NCI-H128 (cell line): Measurements from ENCODE around the gene ZNF76.

ENCODE experiments used
- DNase-seq: peaks from one replicate; lab custom pipeline; 2025; ENCODE audit not compliant: unreplicated experiment; lab: John Stamatoyannopoulos, UW

ZNF76 gene

DNA sequence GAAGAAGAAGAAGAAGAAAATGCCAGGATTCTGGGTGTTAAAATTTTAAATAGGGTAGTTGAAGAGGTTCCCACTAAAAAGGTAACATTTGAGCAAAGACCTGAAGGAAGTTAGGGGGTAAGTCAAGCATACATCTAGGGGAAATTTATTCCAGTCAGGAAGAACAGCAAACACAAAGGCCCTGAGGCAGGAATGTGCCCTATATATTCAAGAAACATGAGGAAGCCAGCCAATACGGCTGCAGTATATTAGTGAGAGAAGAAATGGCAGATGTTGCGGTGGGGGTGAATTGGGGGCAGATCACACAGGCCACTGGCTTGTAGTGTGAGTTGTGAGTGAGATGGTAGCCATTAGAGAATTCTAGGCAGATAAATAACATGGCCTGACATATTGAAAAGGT is 6.0 kb downstream of the ZNF76 start:
- no peak for DNase-seq

DNA sequence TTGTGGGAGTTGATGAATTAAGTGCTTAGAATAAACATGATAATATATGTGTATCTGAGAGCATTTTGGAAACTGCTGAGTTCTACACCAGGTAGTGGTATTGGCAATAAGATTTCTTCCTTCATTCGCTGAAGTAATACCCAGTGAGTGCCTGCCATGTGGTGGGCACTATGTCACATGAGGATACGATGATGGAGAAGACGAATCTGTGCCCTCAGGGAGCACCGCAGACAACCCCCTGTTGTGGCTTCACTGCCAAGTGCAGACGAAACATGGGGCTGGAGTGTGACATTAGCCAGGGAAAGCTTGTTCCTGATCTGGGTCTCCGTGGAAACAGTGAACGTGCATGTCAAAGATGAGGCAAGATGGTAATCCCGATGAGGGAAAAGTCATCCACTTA is 7.9 kb downstream of the ZNF76 start:
- DNase-seq, result no peak

DNA sequence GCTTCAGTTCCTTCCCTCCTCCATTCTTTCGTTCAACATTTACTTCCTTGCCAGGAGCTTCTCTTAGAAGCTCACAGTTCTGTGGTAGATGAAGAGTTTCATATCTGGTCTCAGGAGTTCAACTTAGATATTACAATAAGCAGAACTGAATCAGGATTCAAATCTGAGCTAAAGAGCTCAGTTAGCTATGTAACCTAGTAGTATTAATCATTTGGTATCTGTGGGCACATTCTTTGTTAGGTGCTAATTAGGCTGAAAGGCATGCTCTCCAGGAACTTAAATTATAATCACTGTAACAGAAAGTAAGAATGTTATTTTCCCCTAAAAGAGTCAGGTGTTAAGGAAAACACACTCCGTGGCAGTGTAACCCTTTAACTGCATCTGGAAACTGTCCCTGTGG is 8.4 kb downstream of the ZNF76 start:
- no peak for DNase-seq

- no peak for DNase-seq
Measured at GRCh38 chr6:35272005-35272404, 12.5 kb downstream of the ZNF76 start.

GRCh38 chr6:35273822-35274559 is 14.5 kb downstream of the ZNF76 start:
- DNase-seq, result no peak

- DNase-seq, result no peak
Measured at GRCh38 chr6:35275744-35276260, 16.3 kb downstream of the ZNF76 start.

GRCh38 chr6:35278708-35279107 is 19.2 kb downstream of the ZNF76 start:
- DNase-seq, result no peak

- no peak for DNase-seq
Measured at GRCh38 chr6:35280903-35281302, 21.4 kb downstream of the ZNF76 start.

GRCh38 chr6:35282472-35282871 is 22.9 kb downstream of the ZNF76 start:
- no peak for DNase-seq

- DNase-seq, result no peak
Measured at GRCh38 chr6:35283361-35283760, 23.8 kb downstream of the ZNF76 start.

- no peak for DNase-seq
Measured at GRCh38 chr6:35287671-35288396, 28.3 kb downstream of the ZNF76 start.

DNA sequence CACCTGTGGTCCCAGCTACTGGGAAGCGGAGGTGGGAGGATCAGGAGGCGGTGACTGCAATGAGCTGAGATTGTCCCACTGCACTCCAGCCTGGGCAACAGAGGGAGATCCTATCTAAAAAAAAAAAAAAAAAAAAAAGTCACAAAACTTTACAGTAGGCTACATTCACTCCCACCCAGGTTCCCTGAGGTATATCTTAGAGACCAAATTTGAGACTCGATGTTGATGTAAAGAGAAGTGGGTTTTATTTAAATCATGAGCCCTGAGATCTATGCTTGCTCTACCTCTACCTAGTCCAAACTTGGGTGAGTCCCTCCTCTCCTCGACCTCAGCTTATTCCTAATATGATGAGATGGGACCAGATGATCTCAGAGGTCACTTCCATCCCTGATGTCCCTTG is 29.3 kb downstream of the ZNF76 start:
- DNase-seq, result no peak

DNA sequence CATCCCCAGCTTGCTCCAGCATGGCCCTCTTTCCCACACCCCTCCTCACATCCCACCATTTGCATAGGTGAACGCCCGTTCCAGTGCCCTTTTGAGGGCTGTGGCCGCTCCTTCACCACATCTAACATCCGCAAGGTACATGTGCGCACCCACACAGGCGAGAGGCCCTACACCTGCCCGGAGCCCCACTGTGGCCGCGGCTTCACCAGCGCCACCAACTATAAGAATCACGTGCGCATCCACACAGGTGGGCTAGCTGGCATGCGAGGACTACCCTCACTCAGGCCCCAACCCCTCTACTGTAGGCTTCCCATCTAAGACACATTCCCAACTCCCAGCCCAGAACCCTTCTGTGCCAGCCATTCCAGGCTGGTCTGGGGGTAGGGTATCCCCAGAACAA is 32.0 kb downstream of the ZNF76 start:
- no peak for DNase-seq

- no peak for DNase-seq
Measured at GRCh38 chr6:35292494-35292893, 33.0 kb downstream of the ZNF76 start.

DNA sequence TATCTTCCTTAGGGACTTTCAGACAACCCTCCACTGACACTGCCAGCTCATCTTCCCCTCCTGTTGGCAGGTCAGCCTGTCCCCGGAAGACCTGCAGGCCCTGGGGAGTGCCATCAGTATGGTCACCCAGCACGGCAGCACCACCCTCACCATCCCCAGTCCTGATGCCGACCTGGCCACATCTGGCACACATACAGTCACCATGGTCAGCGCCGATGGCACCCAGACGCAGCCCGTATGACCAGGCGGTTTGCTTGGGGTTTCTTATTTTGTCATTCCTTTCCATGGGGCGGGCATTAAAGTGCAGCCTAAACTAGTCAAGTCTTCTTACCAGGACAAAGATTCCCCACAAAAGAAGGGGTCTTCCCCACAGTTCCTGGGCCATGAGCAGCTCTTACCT is 34.1 kb downstream of the ZNF76 start:
- DNase-seq, result no peak

DNA sequence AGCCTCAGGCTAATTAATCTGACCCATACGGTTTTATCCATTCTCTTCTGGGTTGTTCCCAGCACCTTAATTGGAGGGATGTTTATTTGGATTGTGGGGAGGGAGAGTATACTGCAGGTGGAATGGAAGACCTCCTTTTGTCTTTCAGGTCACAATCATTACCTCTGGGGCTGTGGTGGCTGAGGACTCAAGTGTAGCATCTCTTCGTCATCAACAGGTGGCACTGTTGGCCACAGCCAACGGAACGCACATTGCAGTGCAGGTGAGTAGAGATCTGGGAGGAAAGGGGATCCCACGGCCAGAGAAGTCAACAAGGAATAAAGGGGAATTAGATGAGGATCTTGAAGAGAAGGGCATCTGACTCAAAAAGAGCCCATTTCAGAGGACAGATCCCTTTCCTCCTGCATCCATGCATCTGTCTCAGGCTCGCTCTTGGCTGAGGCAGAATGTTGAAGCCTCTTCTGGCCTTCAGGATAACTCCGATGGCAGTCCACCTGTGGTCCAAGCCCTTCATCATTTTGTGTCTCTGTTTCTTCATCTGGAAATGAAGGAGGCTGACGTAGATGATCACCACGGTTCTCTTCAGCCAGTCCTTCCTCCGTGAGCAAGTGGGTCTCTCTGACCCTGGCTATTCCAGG is 34.9 kb downstream of the ZNF76 start:
- no peak for DNase-seq

- DNase-seq, result no peak
Measured at GRCh38 chr6:35295036-35295435, 35.5 kb downstream of the ZNF76 start.

DNA sequence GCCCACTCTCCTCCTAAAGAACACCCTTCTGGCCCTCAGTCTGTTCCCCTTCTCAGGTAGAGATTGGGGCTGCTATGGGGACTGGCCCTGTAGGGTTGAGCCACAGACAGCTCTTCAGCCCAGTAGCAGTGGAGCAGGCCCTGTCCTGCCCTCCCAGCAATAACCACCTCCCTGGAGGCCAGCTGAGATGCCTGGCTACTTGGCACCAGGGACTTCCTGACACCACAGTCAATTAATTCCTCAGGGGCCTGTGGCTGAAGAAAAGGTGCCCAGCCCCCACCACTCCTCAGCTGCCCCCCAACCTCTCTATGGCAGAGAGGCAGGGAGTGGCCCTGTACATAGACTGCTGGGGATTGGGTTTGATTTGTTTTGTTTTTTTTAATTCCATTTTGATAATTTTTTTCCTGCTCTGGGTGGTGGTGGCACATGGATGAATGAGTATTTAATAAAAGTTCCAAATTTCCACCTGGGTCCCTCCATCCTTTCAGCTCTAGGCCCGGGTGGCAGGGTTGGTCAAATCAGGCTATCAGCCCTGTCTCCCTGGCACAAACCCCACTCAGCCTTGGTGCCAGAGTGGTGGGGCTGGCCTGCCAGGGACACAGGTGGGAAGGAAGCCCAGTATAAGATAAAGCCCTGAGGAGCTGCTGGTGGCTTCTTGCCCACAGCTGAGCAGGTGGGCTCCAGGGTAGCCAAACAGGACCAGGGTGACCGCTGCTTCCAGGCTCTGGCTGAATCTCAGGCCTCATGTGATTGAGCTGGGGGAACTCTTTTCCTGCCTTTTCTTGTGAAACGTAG is 36.2 kb downstream of the ZNF76 start:
- DNase-seq, result no peak

DNA sequence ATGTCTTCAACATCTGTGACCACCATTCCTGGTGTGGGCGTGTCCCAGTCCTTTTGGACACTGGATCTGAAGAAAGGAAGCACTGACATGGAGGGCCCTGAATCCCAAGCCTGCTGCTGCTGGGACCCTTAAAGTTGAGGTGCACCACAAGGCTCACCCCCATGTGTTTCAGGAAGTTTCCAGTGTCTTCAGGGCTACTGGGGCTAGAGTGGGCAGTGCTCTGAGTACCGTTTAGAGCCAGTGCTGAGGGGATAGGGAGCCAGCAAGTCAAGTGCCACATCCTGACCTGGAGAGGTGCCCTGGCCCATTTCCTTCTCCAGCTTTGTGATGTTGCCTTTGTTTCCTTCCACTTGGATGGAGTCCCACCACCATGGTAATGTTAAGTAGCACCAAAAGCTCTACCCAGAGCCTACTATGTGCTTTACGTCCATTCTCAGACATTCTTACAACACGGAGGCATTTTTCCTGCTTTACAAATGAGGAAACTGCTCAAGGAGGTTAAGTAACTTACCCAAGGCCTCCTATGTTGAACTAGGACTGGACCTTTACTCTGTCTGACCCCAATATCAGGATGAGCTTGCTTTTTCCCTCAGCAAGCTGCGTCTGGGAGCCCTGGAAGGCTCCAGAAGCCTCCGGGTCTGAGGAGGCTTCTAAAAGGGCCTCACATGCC is 37.5 kb downstream of the ZNF76 start:
- DNase-seq, result no peak

DNA sequence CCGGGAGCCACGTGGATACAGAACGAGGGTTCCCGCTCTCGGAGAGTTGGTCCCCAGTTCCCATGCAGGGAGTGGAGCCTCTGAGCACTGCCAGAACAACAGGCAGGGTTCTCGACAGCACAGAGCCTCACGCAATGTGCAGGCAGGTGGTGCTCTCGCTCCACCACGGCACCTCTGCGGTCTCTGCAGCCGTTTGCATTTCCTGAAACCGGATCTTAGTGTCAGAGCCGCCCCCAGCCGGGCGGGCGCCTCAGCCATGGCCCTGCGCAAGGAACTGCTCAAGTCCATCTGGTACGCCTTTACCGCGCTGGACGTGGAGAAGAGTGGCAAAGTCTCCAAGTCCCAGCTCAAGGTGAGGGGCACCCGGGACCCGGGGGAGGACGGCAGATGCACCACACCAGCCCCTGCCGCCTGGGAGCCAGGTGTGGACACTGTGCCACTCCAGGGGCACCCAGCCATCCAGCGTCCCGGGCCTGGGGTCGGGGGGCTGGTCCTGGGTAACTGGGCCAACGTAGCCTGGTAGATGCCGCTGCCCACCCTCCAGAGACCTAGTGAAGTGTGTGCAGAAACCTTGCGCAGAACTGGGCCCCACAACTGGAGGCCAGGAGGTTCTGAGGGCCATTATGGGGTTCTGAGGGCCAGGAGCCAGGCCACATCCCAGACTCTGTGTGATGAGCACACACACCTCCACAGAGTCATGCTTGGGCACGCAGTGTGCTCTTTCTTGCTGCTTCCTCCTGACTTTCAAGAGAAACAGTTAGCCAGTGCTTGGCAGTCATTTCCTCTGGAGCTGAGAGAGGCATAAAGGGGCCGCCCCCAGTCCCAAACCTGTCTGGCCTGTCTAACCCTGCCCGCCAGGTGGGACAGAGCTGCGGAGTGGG is 38.3 kb downstream of the ZNF76 start, which contains the start of gene DEF6:
Gene DEF6 (plus strand): TSS at position 218 of the 881 bp plus-strand sequence. CDS start 39 bp downstream, at position 257.
- DNase-seq, result peak; percentile 82
